HepG2 (cell line): ENCODE results near the gene TMEM135. TPM values are rescaled to one million over a fixed set of nuclear protein-coding genes. Genes with fewer than 3 reads are reported as not detected.
A peak's percentile ranks its signal among the peaks of the same experiment; 100 is the strongest.

ENCODE experiments used
- ARNT ChIP-seq: fragments of 450-650 bp; IDR thresholded peaks from 2 replicates; pipeline ENCODE4 v1.6.1; 2017
- DR1 ChIP-seq: sonication (generic); formaldehyde crosslinking; IDR thresholded peaks from 2 replicates; pipeline ENCODE4 v1.8.0; 2021; ENCODE audit warnings: mild to moderate bottlenecking, missing genetic modification reagents, inconsistent platforms
- ELF3 ChIP-seq: IDR thresholded peaks from 2 replicates; pipeline ENCODE4 v1.6.1; 2016; ENCODE audit warnings: missing genetic modification reagents, missing compliant biosample characterization
- HOMEZ ChIP-seq: IDR thresholded peaks from 2 replicates; pipeline ENCODE4 v1.6.1; 2016; ENCODE audit warnings: low read depth
- KDM5B ChIP-seq: sonication (generic); formaldehyde crosslinking; IDR thresholded peaks from 2 replicates; pipeline ENCODE4 v1.4.0; 2020; ENCODE audit warnings: missing genetic modification reagents, mild to moderate bottlenecking, borderline replicate concordance
- MAX ChIP-seq: IDR thresholded peaks from 2 replicates; pipeline ENCODE4 v1.6.1; 2012; ENCODE audit warnings: inconsistent platforms
- MAZ ChIP-seq, 2 experiments: sonication (generic) in 1 of 2; formaldehyde crosslinking in 1 of 2; IDR thresholded peaks; 2 replicates each; pipeline versions ENCODE4 v1.5.0 to v1.6.1; 2012 to 2020; ENCODE audit warnings: low read depth in 2 of 2, mild to moderate bottlenecking in 2 of 2, borderline replicate concordance in 1 of 2, improper control_type of control experiment in 1 of 2, low read length in 1 of 2, missing genetic modification reagents in 1 of 2, moderate library complexity in 1 of 2
- MTF1 ChIP-seq: sonication (generic); formaldehyde crosslinking; IDR thresholded peaks from 2 replicates; pipeline ENCODE4 v1.5.0; 2020; ENCODE audit warnings: missing genetic modification reagents
- NR2C2 ChIP-seq: sonication (generic); formaldehyde crosslinking; IDR thresholded peaks from 2 replicates; pipeline ENCODE4 v1.4.0; 2020; ENCODE audit warnings: missing genetic modification reagents, mild to moderate bottlenecking, moderate library complexity, borderline replicate concordance
- PAF1 ChIP-seq: IDR thresholded peaks from 2 replicates; pipeline ENCODE4 v1.6.1; 2016; ENCODE audit warnings: missing genetic modification reagents, missing compliant biosample characterization
- POLR2A ChIP-seq, 2 experiments: IDR thresholded peaks; 2 replicates each; pipeline ENCODE4 v1.6.1; 2011; ENCODE audit warnings: low read depth in 2 of 2, low read length in 2 of 2, mild to moderate bottlenecking in 1 of 2, moderate library complexity in 1 of 2; ENCODE audit not compliant: insufficient read depth in 1 of 2
- RELA ChIP-seq: sonication (generic); formaldehyde crosslinking; IDR thresholded peaks from 2 replicates; pipeline ENCODE4 v1.4.0; 2020; ENCODE audit warnings: missing genetic modification reagents
- SOX5 ChIP-seq: IDR thresholded peaks from 2 replicates; pipeline ENCODE4 v1.6.1; 2016; ENCODE audit warnings: borderline replicate concordance
- STAG1 ChIP-seq: sonication (generic); formaldehyde crosslinking; IDR thresholded peaks from 2 replicates; pipeline ENCODE4 v1.4.0; 2020; ENCODE audit warnings: missing genetic modification reagents
- ZBED4 ChIP-seq: sonication (generic); formaldehyde crosslinking; IDR thresholded peaks from 2 replicates; pipeline ENCODE4 v1.4.0; 2020; ENCODE audit warnings: missing genetic modification reagents, borderline replicate concordance
- ZBTB38 ChIP-seq: sonication (generic); formaldehyde crosslinking; IDR thresholded peaks from 2 replicates; pipeline ENCODE4 v1.5.1; 2020; ENCODE audit warnings: mild to moderate bottlenecking, missing genetic modification reagents
- ZNF564 ChIP-seq: sonication (generic); formaldehyde crosslinking; IDR thresholded peaks from 2 replicates; pipeline ENCODE4 v1.8.1; 2023; ENCODE audit warnings: mild to moderate bottlenecking, missing genetic modification reagents
- ZNF580 ChIP-seq: IDR thresholded peaks from 2 replicates; pipeline ENCODE4 v1.6.1; 2016; ENCODE audit warnings: low read depth, borderline replicate concordance
- polyA plus RNA-seq, 8 experiments: library from polyadenylated mRNA; depleted of rRNA in 3 of 8; stranded (reverse) in 7 of 8; unstranded in 1 of 8; fragments of >200 nt; fragmentation: Illumina TruSeq in 4 of 8; extraction: Trizol in 4 of 8; gene quantifications; 2 replicates each; pipeline versions ENCODE4 v1.2.1 to v1.2.3, GENCODE V29; 2011 to 2016; ENCODE audit warnings: low read depth in 4 of 8, missing spikeins in 1 of 8, mixed read lengths in 1 of 8; ENCODE audit not compliant: insufficient read depth in 1 of 8
- total RNA-seq, 5 experiments: library from RNA; depleted of rRNA; stranded (reverse); fragments of >200 nt; fragmentation: Illumina TruSeq; extraction: Trizol; gene quantifications; 2 replicates each; pipeline ENCODE4 v1.2.3, GENCODE V29; 2016; ENCODE audit warnings: low read depth in 1 of 5
- TF ChIP-seq, protein P1 (sequence below): sonication (generic); formaldehyde crosslinking; IDR thresholded peaks from 2 replicates; pipeline ENCODE4 v1.4.0; 2020; ENCODE audit warnings: missing genetic modification reagents
- TF ChIP-seq, protein P2 (sequence below): sonication (generic); formaldehyde crosslinking; IDR thresholded peaks from 2 replicates; pipeline ENCODE4 v1.4.0; 2020; ENCODE audit warnings: mild to moderate bottlenecking, missing genetic modification reagents

Gene TMEM135
- total and polyA plus RNA-seq, 2 of the 13 experiments (the other 11 are each of a cell fraction or from before 2014, with no cell fraction given), result 36.6 to 88.9 TPM

DNA sequence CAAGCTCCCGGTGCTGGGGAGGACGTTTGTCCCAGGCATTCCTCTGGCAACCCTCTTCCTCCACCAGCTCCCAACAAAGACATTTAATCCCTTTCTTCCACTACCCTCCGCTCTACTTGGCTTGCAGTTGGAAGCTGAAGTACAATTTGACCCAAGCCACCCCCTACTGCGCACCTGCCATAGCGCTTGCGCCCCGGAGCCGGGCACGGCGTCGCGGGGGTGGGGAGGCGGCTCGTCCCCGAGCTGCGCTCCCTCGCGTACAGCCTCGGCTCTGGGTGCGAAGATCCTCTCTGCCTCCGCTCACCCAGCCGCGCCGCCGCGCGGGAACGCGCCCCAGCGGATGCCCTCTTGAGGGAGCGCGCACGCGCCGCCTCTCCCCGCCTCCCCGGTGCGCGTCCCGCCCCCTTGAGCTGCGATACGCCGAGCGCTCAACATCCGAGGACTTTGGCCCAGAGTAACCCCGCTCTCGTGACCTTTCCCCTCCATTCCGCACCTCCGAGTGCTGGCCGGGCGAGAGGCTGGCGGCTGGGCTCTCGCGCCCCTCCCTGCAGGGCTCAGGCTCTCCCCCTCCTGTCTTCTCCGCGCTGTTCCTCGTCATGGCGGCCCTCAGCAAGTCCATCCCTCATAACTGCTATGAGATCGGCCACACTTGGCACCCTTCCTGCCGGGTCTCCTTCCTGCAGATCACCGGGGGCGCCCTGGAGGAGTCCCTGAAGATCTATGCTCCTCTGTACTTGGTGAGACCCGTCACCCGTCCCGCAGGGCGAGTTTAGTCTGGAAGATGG is at the start of gene TMEM135 (continued):
- peak; percentile 36; the same call in 1 of the 2 replicates for TF ChIP-seq ZBED4 (CRISPR knock-in tag)
- peak; percentile 83; the same call in 1 of the 2 replicates for TF ChIP-seq ZNF580 (CRISPR knock-in tag)
- peak; percentile 38 for TF ChIP-seq STAG1 (CRISPR knock-in tag)
- no peak; the same call in 1 of the 2 replicates for TF ChIP-seq ELF3 (CRISPR knock-in tag)
- peak; percentile 60; the same call in 1 of the 2 replicates for TF ChIP-seq MAZ (IDR thresholded peaks at IDR 0.05; ENCODE audit: borderline replicate concordance, low read depth, low read length)
- TF ChIP-seq MAZ (CRISPR knock-in tag; IDR thresholded peaks at IDR 0.05; ENCODE audit: low read depth), result peak; percentile 93
- no peak for TF ChIP-seq RELA (CRISPR knock-in tag)
- TF ChIP-seq SOX5 (CRISPR knock-in tag), result peak; percentile 81
- TF ChIP-seq NR2C2 (CRISPR knock-in tag), result peak; percentile 95
- TF ChIP-seq, protein P1, sequence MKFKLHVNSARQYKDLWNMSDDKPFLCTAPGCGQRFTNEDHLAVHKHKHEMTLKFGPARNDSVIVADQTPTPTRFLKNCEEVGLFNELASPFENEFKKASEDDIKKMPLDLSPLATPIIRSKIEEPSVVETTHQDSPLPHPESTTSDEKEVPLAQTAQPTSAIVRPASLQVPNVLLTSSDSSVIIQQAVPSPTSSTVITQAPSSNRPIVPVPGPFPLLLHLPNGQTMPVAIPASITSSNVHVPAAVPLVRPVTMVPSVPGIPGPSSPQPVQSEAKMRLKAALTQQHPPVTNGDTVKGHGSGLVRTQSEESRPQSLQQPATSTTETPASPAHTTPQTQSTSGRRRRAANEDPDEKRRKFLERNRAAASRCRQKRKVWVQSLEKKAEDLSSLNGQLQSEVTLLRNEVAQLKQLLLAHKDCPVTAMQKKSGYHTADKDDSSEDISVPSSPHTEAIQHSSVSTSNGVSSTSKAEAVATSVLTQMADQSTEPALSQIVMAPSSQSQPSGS, result peak; percentile 81
- TF ChIP-seq MAX, result peak; percentile 82
- TF ChIP-seq DR1, result peak; percentile 90
- peak; percentile 75; the same call in 1 of the 2 replicates for TF ChIP-seq ZNF564
- no peak for TF ChIP-seq MTF1 (CRISPR knock-in tag)
- peak; percentile 63; the same call in 1 of the 2 replicates for TF ChIP-seq KDM5B (CRISPR knock-in tag)
- TF ChIP-seq POLR2A (IDR thresholded peaks at IDR 0.05; ENCODE audit: insufficient read depth in 1 of 2, low read depth in 2 of 2, low read length in 2 of 2), result peak; percentile 79 to 83
- peak; percentile 91; the same call in 1 of the 2 replicates for TF ChIP-seq HOMEZ
- no peak for TF ChIP-seq ARNT
- TF ChIP-seq, protein P2, sequence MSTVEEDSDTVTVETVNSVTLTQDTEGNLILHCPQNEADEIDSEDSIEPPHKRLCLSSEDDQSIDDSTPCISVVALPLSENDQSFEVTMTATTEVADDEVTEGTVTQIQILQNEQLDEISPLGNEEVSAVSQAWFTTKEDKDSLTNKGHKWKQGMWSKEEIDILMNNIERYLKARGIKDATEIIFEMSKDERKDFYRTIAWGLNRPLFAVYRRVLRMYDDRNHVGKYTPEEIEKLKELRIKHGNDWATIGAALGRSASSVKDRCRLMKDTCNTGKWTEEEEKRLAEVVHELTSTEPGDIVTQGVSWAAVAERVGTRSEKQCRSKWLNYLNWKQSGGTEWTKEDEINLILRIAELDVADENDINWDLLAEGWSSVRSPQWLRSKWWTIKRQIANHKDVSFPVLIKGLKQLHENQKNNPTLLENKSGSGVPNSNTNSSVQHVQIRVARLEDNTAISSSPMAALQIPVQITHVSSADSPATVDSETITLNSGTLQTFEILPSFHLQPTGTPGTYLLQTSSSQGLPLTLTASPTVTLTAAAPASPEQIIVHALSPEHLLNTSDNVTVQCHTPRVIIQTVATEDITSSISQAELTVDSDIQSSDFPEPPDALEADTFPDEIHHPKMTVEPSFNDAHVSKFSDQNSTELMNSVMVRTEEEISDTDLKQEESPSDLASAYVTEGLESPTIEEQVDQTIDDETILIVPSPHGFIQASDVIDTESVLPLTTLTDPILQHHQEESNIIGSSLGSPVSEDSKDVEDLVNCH (CRISPR knock-in tag), result no peak
- no peak for TF ChIP-seq PAF1
- peak; percentile 97 for TF ChIP-seq ZBTB38 (CRISPR knock-in tag)
